Prostate gland (tissue), 2 donors: Measurements from ENCODE around the gene GMPS.

Experiments
- POLR2A ChIP-seq: fragments of 450-650 bp; IDR thresholded peaks from one replicate; pipeline ENCODE4 v1.6.1; 2016; ENCODE audit warnings: antibody characterized with exemption, mild to moderate bottlenecking
- TF ChIP-seq, protein P1 (sequence below), 4 experiments: fragments of 200-600 bp in 2 of 4; fragments of 450-650 bp in 2 of 4; sonication (generic) in 2 of 4; IDR thresholded peaks; 1 replicate in 3 of 4; 2 replicates in 1 of 4; pipeline ENCODE4 v1.5.1; 2016 to 2019; ENCODE audit warnings: antibody characterized with exemption in 4 of 4, mild to moderate bottlenecking in 2 of 4, moderate library complexity in 2 of 4

DNA sequence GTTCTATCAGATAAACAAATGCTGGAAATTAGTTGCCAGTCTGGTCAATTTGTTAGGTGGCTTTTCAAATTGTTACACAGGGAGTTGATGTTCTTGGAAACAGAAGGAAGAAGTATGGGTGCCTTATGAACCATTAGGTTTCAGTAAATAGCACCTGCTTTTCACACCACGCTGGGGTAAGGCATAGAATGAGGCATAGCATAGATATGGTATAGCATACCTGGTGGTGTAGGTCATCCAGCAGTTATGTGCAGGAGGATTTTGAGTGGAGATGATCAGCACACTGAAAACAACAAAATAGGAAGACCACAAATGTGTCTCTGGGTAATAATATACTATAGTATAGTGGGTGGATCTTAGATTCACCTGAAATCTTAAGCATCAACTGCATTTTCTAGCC is 121.4 kb downstream of the GMPS start:
- TF ChIP-seq, protein P1, sequence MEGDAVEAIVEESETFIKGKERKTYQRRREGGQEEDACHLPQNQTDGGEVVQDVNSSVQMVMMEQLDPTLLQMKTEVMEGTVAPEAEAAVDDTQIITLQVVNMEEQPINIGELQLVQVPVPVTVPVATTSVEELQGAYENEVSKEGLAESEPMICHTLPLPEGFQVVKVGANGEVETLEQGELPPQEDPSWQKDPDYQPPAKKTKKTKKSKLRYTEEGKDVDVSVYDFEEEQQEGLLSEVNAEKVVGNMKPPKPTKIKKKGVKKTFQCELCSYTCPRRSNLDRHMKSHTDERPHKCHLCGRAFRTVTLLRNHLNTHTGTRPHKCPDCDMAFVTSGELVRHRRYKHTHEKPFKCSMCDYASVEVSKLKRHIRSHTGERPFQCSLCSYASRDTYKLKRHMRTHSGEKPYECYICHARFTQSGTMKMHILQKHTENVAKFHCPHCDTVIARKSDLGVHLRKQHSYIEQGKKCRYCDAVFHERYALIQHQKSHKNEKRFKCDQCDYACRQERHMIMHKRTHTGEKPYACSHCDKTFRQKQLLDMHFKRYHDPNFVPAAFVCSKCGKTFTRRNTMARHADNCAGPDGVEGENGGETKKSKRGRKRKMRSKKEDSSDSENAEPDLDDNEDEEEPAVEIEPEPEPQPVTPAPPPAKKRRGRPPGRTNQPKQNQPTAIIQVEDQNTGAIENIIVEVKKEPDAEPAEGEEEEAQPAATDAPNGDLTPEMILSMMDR (IDR thresholded peaks at IDR 0.05): no peak
- no peak for TF ChIP-seq POLR2A
